SK-N-MC (cell line): Measurements from ENCODE around the gene ATP7B.
"Not testable (repeated sequence)": the region's sequence is repeated elsewhere in the genome, so short reads cannot be mapped to it uniquely, and the experiment has no call there.

ENCODE experiments used
- DNase-seq: peaks from one replicate; pipeline ENCODE4 v3.0.0-alpha.2; 2011; ENCODE audit warnings: low read depth, low spot score
- H3K27ac ChIP-seq: fragments of 200-600 bp; sonication (generic); 2 replicates; pipeline ENCODE4 v1.5.1; 2016; ENCODE audit warnings: mixed run types
- H3K36me3 ChIP-seq: fragments of 200-600 bp; sonication (generic); 2 replicates; pipeline ENCODE4 v1.6.1; 2017; ENCODE audit warnings: antibody characterized with exemption, low read length, mixed read lengths; ENCODE audit not compliant: insufficient read depth
- H3K4me3 ChIP-seq: fragments of 200-600 bp; sonication (generic); 2 replicates; pipeline ENCODE4 v1.5.1; 2016
- H3K9ac ChIP-seq: fragments of 200-600 bp; sonication (generic); 2 replicates; pipeline ENCODE4 v1.8.0; 2017; ENCODE audit warnings: mixed run types, mixed read lengths; ENCODE audit not compliant: insufficient read length
- H3K9me3 ChIP-seq: fragments of 200-600 bp; sonication (generic); 2 replicates; pipeline ENCODE4 v1.6.1; 2017; ENCODE audit warnings: low read depth, mild to moderate bottlenecking, antibody characterized with exemption, low read length, moderate library complexity, mixed read lengths
- EZH2 ChIP-seq: fragments of 200-600 bp; sonication (generic); IDR thresholded peaks from one replicate; pipeline ENCODE4 v1.6.1; 2017; ENCODE audit warnings: antibody characterized with exemption
- FOXP2 ChIP-seq: optimal IDR thresholded peaks from 2 replicates; pipeline ENCODE3; 2011; ENCODE audit warnings: mild to moderate bottlenecking, moderate library complexity; ENCODE audit not compliant: insufficient read depth; ENCODE audit errors: extremely low read length, control extremely low read depth
- POLR2AphosphoS5 ChIP-seq: IDR thresholded peaks from 2 replicates; pipeline ENCODE4 v1.6.1; 2012; ENCODE audit warnings: mild to moderate bottlenecking, low read depth, low read length, borderline replicate concordance

ATP7B gene

DNA sequence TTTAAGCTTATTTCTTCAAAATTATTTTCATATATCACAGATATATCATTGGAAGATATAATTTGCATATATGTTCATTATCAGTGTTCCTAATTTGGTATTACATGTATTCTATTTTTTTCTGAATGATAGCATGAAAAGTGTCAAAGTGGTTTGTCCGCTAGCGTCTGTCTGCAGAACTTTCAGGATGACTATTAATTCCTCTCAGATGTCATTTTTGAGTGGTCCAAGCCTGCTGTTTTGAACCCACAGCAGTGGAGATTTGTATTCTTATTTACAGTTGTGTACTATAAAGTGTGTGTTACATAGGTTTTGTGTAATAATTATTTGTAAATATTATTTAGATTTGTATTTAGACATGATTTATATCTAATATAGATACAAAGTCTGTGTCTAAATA is 21.8 kb upstream of the ATP7B start:
- Histone ChIP-seq H3K4me3 (no peak overlapping the region), H3K36me3 (peaks cover 13% of the 10 kb centered on the region), H3K27ac (no peak overlapping the region), H3K9ac (no peak overlapping the region), H3K9me3 (no peaks in the 10 kb centered on the region)
- TF ChIP-seq POLR2AphosphoS5 = no peak
- no peak for TF ChIP-seq FOXP2
- no peak for TF ChIP-seq EZH2
- no peak for DNase-seq

DNA sequence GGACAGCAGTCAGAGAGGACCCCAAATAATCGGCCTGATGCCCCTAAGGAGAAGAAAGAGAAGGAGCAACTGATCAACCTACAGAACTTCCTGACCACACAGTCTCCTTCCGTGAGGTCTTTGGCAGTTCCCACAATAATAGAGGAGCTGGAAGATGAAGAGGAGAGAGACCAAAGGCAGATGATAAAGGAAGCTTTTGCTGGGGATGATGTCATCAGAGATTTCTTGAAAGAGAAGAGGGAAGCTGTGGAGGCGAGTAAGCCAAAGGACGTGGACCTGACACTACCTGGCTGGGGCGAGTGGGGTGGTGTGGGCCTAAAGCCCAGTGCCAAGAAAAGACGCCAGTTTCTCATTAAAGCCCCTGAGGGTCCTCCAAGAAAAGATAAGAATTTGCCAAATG is 19.2 kb upstream of the ATP7B start:
- not testable (repeated sequence) for H3K27ac ChIP-seq, H3K9me3 ChIP-seq, H3K4me3 ChIP-seq, DNase-seq, H3K9ac ChIP-seq
- H3K36me3 ChIP-seq = peaks cover 37% of the 10 kb centered on the region

DNA sequence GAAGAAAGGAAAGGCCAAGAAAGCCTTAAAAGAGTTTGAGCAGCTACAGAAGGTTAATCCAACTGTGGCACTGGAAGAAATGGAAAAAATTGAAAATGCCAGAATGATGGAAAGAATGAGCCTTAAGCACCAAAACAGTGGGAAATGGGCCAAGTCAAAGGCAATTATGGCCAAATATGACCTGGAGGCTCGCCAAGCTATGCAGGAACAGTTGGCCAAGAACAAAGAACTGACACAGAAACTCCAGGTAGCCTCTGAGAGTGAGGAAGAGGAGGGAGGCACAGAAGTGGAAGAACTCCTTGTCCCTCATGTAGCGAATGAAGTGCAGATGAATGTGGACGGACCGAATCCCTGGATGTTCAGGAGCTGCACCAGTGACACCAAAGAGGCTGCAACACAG is 18.3 kb upstream of the ATP7B start:
- peaks cover 45% of the 10 kb centered on the region for H3K36me3 ChIP-seq
- TF ChIP-seq EZH2 (no peak), FOXP2 (no peak), POLR2AphosphoS5 (no peak)
- no peak for DNase-seq

DNA sequence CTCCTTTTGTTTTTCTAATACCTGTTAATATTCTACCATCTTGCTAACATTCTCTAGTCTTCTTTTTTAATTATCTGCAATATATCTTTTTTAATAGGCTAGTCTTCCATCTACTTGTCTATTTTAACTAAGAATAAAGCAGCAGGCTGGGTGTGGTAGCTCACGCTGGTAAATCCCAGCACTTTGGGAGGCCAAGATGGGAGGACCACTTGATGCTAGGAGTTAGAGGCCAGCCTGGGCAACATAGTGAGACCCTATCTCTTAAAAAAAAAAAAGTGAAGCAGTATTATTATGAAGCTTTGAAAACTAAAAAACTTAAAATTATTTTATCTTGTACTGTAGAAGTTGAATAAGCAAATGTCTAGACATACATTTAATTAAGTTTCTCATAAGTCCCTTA is 16.6 kb upstream of the ATP7B start:
- TF ChIP-seq POLR2AphosphoS5 (no peak), FOXP2 (no peak), EZH2 (no peak)
- H3K36me3 ChIP-seq = peaks cover 61% of the 10 kb centered on the region
- no peak overlapping the region for H3K4me3 ChIP-seq
- no peak overlapping the region for H3K27ac ChIP-seq
- no peak for DNase-seq
- H3K9me3 ChIP-seq = no peaks in the 10 kb centered on the region
- H3K9ac ChIP-seq = no peak overlapping the region

More for the DNA sequence above, 18.3 kb upstream of the ATP7B start:
- no peak overlapping the region for H3K27ac ChIP-seq
- no peak overlapping the region for H3K4me3 ChIP-seq
- H3K9me3 ChIP-seq = no peaks in the 10 kb centered on the region
- no peak overlapping the region for H3K9ac ChIP-seq

DNA sequence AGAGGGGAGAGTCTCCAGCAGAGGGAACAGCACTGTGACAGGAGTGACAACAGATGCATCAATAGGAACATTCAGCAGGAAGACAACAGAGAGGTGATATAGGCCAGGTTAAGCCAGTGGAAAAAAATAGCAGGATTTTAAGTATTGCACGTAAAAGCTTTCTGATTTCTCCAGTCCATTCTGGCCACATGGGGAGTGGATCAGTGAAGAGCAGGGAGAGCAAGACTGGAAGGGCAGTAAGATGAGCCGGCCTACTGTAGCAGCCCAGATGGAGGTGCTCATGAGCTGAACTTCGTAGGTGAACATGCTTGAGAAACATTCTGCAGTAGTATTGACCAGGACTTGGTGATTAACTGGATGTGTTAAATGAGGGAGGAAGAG is 15.0 kb upstream of the ATP7B start:
- no peak for DNase-seq
- no peak overlapping the region for H3K9ac ChIP-seq

DNA sequence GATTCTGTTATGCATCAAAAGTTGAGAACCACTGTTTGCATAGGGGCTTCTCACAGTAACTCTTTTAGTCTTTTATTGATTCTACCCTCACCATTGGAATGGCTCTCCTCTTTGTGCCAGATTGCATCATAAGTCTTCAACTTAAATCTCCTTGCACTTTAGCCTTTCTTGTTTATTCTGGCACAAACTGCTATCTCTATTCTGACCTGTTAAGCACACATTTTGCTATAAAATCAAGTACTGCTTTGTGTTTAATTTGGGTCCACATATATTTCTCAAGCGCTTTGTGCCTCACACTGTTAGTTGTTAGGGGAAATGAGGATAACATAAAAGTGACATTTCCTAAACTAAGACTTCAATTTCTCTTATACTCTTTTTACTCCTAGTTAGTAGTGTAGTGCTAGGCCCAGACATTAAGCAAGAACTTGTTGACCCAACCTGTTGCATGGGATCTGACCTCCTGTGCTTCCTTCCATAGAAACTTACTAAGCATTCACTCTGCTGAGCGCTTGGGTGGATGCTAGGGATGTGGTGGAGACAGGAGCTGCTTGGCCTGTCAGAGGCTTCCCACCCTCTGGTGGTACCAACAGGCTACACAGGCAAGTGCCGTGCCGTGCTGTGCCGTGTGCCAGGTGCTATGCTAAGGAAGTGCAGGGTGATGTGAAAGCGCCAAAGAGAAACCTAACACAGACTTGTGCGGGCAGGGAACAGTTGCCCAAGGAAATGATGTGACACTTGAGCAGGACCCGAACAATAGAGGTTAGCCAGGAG is 14.4 kb upstream of the ATP7B start:
- DNase-seq = no peak
- Histone ChIP-seq H3K9ac (no peak overlapping the region), H3K9me3 (no peaks in the 10 kb centered on the region), H3K4me3 (no peak overlapping the region), H3K36me3 (peaks cover 73% of the 10 kb centered on the region), H3K27ac (no peak overlapping the region)
- TF ChIP-seq FOXP2 (no peak), POLR2AphosphoS5 (no peak), EZH2 (no peak)

More for the DNA sequence above, 15.0 kb upstream of the ATP7B start:
- Histone ChIP-seq H3K9me3 (no peaks in the 10 kb centered on the region), H3K27ac (no peak overlapping the region), H3K4me3 (no peak overlapping the region), H3K36me3 (peaks cover 71% of the 10 kb centered on the region)
- TF ChIP-seq POLR2AphosphoS5 (no peak), EZH2 (no peak), FOXP2 (no peak)

DNA sequence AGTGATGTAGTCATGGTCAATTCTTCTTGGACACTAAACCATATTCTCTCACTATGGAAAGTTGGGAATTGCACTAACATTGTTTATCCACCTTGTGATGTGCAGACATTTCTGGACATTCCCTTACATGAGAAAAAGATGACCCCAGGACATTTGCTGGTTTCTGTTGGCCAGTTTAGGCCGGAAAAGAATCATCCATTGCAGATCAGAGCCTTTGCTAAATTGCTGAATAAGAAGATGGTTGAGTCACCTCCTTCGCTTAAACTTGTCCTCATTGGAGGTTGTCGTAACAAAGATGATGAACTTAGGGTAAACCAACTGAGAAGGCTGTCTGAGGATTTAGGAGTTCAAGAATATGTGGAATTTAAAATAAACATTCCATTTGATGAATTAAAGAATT is 13.2 kb upstream of the ATP7B start, which contains the start of gene UTP14C:
UTP14C (plus strand) TSS at position 211 of the 400 bp plus-strand sequence. CDS start 4,114 bp downstream, outside the sequence.
- TF ChIP-seq FOXP2 = no peak
- TF ChIP-seq POLR2AphosphoS5 = no peak
- TF ChIP-seq EZH2 = no peak
- H3K9me3 ChIP-seq = no peaks in the 10 kb centered on the region
- peaks cover 83% of the 10 kb centered on the region for H3K36me3 ChIP-seq
- no peak for DNase-seq
- H3K27ac ChIP-seq = no peak within 1 kb of the TSS
- no peak within 1 kb of the TSS for H3K4me3 ChIP-seq
- no peak within 1 kb of the TSS for H3K9ac ChIP-seq

DNA sequence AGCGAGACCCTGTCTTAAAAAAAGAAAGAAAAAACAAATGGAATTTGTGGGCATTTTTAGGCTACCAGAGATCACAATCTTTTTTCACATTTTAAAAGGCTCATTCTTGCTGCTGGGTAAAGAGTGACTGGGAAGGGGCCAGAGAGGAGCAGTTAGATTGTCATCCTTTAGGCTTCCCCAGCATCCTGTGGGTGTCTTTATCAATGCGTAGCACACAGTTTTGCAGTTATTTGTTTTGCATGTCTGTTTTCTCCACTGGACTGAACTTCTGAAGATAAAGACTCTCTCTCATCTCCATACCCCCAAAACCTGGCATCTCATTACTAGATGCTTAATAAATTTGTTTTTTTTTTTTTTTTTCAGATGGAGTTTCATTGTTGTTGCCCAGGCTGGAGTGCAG is 11.1 kb upstream of the ATP7B start:
- TF ChIP-seq POLR2AphosphoS5 (no peak), FOXP2 (no peak), EZH2 (no peak)
- no peak overlapping the region for H3K9ac ChIP-seq
- H3K27ac ChIP-seq = no peak overlapping the region
- peaks cover 83% of the 10 kb centered on the region for H3K36me3 ChIP-seq
- H3K9me3 ChIP-seq = no peaks in the 10 kb centered on the region
- no peak overlapping the region for H3K4me3 ChIP-seq
- DNase-seq = no peak

DNA sequence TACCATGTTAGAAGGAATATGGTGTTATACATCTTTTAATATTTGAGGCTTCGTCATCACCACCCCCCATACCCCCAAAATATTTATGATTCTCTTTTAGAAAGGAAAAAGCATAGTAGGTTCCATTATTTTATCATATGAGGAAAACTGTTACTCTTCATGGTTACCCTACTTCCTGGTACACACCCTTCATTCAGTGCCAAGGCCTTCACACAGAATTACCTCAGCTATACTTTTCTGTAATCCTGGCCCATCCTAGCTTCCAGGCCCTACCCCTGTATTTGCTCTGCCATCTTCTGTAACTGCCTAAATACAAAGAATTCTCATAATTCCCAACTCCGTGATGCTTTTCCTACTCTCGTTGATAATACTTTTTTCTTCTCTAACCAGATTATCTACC is 8.9 kb upstream of the ATP7B start:
- no peak overlapping the region for H3K27ac ChIP-seq
- H3K4me3 ChIP-seq = no peak overlapping the region
- H3K36me3 ChIP-seq = peaks cover 77% of the 10 kb centered on the region
- TF ChIP-seq POLR2AphosphoS5 = no peak
- no peak for TF ChIP-seq EZH2
- no peak for TF ChIP-seq FOXP2
- no peaks in the 10 kb centered on the region for H3K9me3 ChIP-seq
- DNase-seq = no peak
- no peak overlapping the region for H3K9ac ChIP-seq
